IPS-NIHi11 (cell line): ENCODE data around the gene STK33.

Experiments used
- DNase-seq: peaks from one replicate; pipeline ENCODE4 v3.0.0; 2012; ENCODE audit warnings: mixed read lengths, low spot score

The STK33 gene

DNA sequence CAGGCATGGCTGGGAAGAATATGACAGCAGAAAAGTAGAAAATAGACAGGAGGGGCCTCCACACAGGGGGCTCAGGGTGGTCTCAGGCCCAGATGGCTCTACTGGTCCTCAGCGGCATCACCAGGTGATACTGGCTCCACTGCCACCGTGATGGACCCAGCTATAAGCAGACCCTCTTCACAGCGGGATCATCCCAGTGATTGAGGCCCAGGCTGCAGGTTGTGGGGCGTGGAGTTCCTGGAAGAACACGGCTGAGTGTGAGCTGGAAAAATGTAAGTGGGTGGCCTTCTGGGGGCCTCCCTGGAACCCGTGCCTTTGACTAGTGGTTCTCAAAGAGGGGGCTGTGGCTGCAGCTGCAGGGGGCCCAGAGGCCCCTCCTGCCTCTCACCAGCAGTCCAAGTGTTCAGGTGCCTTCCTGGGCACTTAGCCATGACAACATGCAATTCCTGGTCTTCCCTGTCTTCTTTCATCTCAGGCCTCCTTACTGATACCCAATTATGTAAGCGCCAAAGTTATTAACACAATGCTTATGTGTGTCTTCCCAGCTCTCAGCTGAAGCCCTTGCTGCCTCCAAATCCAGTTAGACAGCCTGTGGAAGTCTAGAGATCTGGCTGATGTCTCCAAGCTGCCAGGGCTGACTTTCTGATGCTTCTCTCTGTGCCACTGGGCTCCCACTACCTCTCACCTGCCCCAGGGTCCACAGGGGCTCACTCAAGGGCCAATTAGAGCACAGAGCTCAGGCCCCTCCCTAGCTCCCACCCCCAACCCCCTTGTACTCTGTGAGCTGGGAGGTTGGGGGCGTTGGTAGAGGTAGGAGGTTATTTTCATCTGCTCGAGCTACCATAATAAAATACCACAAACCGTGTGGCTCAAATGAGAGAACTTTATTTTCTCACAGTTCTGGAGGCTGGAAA is 220.3 kb downstream of the STK33 start:
- DNase-seq = no peak

DNA sequence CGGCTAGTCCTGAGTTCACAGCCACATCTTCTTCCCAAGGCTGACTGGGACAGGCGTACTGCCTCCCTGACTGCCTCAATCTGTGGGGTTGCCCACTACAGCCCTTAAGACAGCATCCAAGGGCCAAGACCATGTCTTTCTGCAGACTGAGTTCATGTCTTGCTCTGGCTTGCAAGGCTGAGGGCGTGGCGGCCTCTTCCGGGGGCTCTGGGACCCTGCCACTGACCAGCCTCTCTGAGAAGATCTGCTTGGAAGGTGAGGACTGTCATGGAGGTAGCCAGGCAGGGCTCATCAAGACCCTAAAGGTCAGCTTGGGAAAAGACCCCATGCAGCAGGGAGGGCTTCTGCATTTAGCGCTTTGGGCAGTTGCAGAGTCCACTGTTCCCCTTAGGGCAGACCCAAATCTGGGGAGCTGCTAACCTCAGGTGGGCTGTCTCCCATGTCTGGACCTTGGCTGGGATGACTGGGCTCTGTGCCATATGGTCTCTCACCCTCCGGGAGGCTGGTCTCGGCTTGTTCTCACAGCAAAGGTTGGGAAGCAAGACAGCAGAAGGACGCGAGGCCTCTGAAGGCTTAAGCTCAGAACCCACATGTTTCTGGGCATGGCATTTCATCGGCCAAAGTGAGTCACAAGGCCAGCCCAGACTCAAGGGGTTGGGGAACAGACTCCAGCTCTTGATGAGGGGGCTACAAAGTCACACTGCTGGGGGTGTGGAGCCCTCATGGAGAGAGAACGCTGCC is 221.2 kb downstream of the STK33 start:
- DNase-seq = no peak

DNA sequence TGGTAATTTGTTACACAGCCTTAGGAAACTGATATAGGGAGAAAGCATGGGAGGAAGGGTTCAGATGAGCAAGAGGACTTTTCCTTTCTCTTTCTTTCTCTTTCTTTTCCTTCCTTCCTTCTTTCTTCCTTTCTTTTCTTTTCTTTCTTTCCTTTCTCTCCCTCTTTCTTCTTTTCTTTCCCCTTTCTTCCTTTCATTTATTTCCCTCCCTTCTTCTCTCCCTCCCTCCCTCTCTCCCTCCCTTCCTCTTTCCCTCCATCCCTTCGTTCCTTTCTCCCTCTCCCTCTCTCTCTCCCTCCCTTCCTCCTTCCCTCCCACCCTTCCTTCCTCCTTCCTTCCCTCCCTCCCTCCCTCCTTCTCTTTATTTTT is 222.5 kb downstream of the STK33 start:
- DNase-seq = no peak

DNA sequence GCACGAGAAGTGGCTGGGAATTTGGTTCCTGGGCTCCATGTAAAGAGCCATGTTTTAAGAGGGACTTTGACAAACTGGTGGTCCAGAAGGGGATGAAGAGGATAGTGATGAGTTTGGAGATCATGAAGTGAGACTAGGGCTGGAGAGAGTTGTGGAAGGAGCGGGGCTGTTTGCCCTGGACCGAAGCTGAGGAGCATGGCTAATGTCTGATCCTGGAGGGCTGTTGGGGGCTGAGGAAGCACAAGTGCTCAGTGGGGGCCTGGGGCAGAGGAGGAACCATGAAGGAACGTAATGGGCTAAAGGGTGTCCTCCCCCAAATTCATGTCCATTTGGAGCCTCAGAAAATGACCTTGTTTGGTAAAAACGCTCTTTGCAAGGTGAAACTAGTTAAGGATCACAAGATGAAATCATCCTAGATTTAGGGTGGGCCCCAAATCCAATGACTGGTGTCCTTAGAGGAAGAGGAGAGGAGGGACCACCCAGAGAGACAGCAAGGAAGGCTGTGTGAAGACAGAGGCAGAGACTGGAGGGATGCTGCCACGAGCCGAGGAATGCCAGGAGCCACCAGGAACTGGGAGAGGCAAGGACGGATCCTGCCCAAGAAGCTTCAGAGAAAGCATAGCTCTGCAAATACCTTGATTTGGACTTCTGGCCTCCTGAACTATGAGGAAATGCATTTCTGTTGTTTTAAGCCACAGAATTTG is 223.1 kb downstream of the STK33 start:
- no peak for DNase-seq

DNA sequence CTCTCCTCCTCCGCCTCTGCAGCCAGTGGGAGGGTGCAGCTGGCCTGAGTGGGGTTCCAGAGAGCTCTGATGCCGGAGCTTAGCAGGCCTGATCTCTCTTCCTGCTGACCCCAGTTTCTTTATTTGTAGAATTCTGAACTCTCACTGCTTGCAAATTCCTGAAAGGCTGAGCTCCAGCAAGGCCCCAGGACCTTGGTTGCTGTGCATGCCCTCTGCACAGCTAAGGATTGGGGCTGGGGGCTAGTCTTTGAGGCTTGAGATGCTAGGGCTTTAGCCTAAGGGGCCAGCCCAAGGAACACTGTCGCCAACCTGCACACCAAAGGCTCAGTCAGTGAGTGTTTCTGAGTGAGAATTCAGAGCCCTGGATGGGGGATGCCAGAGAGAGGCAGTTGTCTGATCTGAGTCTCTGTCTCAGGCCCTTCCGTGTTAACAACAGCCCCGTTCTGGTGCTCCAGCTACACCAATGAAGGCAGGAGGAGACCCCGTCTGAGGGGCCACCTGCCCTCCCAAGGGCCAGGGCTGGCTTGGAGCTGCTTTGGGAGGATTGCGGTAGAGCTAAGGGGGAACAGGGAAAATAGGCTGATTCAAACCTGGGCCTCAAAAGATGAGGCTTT is 224.3 kb downstream of the STK33 start:
- no peak for DNase-seq

DNA sequence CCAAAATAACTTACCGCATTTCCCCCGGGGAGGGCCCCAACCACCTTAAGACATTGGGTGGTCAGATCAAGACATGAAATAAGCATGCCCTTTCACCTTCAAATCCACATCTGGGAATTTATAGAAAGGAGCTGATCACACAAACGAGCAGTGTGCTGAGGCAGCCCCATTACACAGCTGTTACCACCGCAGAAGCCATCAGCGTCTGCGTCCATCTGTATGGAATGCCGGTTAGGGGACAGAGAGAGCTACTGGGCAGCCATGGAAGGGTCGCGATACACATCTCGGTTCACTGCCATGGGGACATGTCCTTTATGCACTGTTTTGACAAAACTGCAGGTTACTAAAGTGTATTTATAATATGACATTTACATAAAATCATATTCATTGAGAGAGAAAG is 225.3 kb downstream of the STK33 start:
- no peak for DNase-seq

DNA sequence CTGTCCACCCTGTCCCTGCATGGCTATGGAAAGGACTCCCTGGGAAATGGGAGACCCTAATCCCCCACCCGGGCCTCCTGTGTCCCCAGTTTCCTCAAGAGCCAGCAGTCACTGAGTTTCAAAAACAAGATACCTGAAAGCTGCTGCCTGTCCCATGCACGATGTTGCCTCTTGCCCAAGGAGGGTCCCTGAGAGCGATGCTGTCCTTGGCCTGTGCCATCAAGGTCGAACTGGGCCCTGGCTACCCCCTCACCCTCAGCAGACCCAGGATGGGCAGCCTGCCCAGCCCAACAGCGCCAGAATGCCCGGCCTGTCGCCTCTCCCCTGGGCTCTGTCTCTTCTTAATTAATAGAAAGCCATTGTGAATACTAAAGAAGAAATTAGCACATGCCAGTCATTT is 225.8 kb downstream of the STK33 start:
- DNase-seq = no peak

DNA sequence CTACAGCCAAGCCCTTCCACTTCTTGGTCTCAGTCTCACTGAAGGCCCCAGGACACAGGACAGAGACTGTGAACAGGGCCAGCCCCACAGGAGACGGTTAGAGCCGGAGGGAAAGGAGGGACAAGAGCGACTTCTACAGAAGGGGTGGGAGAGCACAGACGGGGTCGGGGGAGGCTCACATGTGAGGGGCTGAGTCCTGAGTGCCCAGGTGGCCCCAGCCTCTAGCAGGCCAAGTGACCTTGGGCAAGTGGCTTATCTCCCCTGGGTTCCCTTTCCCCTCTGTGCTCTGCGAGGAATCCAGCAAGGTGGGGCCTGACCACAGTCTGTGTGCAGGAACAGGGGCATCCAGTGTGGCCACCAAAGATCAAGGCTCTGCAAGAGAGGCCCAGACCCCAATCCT is 227.7 kb downstream of the STK33 start:
- no peak for DNase-seq

DNA sequence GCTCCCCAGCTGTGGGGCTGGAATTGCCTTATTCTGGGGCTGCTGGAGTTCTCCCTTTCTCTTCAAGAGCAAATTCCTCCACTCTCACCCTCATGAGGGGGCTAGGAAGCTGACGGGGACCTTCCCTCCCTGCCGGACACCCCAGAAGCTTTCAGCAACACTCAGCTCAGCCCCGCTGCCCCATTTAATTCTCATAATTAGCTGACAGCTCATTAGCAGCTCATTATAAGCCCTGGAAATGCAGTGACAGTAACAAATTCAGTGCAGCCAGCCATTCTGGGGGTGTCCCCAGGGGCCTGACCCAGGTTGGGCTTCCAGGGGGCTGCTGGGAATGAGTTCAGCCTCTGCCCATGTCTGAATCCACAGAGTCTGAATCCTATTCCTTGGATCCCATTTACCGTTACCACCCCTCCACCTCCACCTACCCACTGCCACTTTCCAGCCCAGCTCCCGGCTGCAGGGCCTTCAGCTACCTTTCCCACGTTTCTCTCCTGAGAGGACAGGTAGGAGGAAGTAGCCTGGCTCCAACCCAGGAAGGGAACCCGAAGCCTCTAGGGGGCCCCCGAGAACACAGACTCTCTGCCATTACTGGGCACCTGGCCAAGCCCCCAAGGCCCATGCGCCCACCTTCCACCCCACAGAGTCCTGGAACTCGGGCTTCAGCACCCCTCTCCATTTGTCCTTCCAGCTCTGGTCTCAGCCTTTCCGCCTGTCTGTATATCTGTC is 228.6 kb downstream of the STK33 start:
- no peak for DNase-seq

DNA sequence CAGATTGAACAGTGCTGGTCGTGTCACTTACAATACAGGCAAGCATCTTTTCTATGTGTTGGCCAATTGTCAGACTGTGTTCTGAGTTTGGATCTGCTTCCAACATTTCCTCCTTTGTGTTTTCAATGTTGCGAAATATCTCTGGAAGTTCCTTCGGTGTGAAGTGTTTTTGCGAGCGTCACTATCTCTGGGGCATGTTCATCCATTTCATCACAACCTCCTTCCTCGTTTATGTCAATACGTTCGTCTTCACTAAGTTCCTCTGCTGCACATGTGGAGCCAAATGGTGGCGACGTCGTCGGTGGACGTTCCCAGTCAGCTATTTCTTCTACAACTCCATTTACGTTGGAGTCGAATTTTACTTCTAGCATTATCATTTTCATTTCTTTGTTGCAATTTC is 230.1 kb downstream of the STK33 start:
- no peak for DNase-seq

DNA sequence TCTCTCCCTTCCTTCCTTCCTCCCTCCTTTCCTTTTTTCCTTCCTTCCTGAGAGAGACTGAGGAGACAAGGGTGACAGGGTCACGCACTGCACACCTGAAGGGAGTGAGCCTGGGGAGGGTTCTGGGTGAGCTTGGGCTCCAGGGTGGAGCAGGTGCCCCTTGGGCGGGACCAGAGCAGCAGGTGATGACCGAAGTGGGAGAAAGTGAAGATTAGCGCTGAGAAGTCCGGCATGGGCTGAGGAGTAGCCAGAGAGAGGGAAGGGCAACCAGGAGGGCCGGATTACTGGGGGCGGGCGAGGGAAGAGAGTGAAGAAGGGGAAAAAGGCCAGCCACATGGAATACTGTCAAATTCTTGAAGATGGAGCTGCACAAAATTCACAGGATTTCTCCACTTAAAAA is 231.1 kb downstream of the STK33 start:
- no peak for DNase-seq

DNA sequence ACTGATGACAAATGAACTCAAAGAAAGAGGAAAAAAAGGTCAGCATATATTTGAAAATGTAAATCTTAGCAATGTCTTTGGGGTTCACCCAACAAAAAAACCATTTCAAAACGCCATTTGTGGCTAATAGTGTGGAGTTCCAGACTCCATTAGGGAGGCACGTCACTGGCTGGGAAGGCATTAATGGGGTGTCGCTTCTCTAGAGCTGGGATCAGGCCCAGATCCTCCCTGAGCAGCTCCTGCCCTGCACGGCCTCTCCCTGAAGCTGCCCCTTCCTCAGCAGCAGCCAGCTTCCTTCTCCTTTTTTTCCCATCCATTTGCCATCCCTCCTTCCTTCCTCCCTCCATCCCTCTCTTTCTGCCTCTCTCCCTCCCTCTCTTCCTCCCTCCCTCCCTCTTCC is 231.5 kb downstream of the STK33 start:
- no peak for DNase-seq

DNA sequence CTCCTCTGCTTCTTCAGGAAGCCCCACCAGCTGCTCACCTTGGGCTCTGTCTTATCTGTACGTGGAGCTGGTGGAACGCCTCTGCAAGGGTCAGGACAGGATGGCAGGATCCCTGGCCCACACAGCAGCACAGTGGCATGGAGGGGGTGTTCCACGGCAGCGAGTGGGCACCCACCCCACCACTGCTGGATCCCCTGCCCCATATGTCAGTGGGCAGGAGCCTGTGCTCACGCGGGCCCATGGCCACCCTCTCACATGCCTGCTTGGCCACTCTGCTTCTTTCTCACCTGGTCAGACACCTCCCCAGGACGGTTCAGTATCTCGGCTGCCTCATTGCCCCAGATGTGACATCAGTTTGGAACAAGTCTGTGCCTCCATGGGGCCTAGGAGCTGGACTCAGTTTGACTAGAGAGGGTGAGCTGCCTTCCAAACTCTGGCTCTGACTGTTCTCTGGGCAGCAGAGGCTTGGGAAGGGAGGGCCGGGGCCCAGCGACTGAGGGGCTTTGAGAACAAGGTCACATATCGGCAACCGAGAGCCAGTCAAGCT is 232.3 kb downstream of the STK33 start:
- DNase-seq = no peak

DNA sequence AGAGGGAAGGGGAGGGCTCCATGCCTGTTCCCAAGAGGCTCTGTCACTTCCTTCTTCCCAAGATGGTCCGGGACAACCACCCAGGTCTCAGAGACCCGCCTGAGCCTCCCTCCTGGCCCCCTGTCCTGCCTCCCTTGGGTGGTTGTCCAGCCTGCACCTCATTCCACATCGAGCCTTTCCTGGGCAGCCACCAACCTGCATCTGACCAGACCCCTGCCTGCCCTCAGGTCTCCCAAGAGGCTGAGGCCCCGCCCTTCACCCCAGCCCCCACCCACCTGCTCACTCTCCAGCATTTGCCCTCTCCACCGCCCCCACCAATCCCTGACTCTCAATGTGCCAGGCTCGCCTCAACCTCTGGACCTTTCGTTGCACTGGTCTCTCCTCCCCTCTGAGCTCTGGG is 232.8 kb downstream of the STK33 start:
- no peak for DNase-seq

DNA sequence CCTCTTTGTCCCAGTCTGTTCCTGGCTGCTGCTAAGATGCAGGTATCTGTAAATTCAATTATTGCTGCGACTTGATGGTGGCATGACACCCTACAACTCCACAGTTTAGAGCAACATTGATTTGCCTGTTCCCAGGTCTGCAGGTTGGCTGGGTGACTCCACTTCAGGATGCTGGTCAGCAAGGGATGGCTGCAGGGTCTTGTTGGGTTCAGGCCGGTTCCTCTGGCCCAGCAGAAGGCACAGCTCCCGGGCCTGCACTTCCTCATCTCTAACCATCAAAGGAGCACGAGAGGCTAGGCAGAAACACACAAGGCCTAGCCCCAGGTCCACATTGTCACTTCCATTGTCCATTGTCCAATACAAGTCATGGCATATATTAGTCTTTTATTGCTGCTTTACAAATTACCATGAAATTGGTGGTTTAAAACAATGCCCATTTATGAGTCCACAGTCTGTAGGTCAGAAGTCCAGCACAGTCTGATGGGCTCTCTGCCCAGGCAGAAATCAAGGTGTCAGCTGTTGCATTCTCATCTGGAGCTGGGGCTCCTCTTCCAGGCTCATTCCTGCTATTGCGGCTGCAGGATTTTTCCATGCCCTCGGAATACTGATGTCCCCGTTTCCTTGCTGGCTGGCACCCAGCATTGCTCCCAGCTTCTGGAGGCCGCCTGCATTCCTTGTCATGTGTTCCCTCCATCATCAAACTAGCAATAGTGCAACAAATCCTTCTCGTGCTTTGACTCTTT is 233.8 kb downstream of the STK33 start:
- no peak for DNase-seq

DNA sequence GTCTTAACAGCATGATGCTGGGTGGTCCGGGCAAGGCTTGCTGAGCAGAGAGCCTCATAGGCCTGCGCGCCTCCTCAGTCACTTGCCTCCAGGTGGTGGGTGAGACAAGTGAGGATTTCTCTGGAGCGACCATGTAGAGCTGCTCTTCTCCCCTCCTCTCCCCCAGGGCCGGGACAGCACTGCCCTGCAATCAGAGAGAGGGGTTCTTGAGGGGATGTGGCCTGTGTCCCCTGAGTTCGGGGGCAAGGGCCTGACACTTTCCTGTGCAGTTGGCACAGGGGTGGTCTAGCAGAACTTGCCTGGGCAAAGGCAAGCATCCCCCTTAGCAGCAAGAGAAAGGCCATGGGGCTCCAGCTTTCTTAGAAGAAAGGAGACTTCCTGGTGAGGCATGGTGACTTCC is 234.5 kb downstream of the STK33 start:
- DNase-seq = no peak

DNA sequence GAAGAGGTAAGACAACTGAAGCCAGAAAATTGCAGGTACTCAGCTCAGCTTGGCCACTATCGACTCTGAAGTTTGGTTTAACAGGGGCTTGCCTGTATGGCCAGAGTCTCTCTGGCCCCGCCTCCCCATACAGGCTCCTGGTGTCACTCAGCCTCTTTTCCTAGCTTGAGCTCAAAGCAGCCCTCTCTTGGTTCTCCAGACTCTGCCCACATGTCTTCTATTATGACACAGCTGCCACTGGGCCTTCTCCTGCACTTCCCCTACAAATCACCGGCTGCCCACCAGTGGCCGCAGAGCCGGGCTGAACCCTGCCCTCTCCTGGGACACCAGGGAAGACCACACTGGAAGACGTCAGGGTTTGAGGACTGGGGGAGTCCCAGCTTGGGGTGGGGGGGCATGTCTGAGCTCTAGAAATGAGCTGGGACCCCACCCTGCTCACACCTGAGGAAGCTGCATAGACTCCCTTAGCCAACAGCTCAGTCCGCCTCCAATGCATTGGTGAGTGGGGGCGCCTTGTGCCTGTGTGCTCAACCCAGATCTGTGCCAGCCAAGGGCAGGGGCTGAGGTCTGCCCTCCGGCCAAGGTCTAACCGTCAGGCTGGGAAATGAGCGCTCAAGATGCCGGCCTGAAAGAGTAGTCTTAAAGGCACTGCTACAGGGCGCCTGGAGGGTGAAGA is 236.0 kb downstream of the STK33 start:
- no peak for DNase-seq

DNA sequence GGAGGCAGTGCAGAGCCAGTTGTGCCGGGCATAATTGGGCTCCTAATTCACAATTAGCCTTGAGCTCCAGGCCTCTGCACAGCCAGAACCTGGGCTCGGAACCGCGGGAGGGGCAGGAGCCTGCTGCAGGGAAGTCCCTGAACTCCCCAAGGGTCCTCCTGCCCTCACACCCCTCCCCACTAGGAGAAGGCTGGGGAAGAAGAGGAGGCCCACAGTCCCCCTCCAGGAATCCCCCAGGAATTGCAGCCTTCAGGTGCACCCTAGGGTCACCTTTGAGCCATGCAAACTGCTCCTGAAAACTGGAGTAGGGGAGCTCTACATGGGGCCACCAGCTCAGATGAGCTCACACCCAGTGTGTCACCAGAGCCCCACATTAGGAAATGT is 236.5 kb downstream of the STK33 start:
- no peak for DNase-seq

DNA sequence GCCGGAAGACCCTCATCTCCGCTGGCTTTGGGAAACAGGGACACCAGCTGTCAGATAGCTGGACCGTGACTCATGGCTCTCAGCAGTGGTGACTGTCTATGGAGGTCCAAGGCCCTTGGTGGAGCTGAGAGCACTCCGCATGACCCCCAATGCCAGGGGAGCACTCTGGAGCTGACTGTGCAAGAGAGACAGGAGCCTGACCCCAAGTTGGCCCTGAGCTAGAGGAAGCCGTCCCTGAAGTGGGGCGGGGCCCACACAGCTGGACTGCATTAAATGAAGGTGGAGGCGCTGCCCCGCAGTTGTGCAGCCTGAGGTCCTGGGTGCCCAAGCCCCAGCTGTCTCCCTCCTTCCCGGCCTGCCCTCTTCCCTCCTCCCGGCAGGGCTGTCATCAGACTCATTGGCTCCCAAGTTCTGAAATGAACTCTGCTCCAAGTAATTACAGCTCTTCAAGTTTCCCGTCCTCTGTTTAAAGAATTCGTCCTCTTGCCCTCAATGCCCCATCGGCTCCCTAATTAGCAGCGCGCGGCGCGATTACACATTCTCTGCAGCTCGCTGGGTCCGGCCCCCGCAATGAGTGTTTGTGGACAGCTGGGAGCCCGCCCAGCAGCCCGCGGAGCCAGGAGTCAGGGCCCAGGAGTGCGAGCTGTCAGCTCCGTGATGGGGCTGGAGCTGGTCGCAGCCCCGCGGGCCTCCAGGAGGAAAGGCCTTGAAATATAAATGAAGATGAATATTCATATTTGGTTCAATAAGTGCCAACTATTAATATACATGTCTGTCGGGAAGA is 237.1 kb downstream of the STK33 start:
- DNase-seq = no peak
